NCI-H2196 treated with DMSO at 0.1 percent for 48 hours (cell line): ENCODE data around the gene EPB41L2.
A peak's percentile ranks its signal among the peaks of the same experiment; 100 is the strongest.

ENCODE experiments used
- DNase-seq: peaks from one replicate; lab custom pipeline; 2025; ENCODE audit not compliant: unreplicated experiment; lab: John Stamatoyannopoulos, UW

Gene EPB41L2

DNA sequence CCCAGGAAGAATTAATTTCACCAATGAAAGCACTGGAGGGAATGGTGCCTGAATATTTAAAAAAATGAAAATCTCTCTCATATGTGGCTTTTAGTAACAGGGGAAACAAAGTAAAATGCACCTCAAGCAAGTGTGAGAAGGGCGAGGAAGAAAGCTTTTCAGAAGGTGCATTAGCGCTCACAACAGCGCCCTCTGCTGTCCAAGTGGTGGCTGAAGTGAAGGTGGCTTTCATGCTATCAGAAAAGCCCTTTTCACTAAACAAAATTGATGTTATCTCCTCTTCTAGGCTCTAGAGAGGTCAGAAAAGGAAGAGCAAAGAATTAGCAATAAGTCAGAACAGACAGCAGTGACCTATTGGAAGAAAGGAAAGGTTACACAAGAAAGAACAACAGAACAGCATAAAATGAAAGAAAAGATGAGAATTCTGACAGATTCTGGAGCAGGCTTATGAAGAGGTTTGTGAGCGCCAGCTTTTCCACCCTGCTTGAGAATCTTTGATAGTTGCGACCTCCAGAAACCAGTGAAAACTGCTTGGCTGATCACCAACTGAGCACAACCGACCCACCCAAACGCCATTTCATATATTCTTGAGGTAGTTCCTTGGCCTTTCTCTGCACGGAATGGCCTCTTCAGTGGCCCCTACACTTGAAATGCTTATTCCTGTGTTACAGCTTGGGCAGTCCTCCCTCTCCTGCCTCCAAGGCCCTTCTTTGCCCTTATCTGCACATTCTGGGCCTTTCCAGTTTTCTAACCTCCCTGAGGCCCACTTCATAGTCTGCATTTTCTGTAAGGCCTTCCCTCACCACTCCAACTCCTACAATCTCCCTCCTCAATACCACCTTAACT lies 190.6 kb downstream of the EPB41L2 start:
- peak; percentile 1 for DNase-seq

DNA sequence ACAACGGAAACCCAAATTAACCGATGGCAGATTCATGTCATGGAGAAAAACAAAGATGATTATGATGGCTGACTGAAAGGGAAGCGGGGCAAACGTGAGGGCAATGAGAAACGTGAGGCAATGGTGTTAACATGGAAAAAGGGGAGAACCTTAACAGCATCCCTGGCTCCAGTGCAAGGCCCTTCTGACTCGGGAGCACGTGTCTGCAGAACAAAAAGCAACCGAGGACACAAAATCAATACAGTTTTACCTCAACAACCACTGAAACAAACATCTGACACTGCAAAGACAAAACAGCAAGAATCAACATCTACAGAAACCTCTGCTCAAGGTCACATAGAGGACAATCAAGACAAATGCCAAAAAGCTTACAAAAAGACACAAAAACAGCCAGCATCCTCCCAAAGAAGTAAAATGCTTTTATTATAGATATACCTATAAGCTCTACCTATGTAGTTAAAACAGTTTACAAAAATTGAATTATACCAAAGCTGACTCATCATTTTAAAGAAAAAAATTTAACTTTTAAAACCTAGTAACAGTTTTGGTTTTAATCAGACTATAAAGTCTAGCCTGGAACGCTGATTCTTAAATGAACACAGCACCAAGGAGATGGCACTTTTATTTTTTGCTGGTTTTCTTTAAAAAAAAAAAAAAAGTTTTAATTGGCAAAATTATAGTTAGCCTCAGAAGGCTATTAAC lies 192.7 kb downstream of the EPB41L2 start:
- DNase-seq = no peak

DNA sequence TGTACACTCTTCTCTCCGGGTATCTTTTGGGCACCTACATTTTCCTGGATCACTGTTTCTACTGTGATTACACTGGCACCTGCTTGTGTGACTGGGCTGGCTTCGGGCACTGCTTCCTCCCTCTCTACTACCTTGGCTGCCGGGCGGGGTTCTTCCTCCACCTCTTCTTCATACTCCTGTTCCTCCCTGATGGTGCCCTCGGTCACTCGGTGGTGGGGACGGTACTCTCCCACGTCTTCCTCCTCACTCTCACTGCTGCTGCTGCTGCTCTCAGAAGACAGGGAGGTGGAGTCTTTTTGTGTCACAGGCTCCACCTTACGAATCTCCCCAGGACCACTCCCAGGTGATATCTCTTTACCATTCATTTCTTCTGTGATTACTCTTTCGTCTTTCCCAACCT lies 193.4 kb downstream of the EPB41L2 start:
- DNase-seq = no peak

DNA sequence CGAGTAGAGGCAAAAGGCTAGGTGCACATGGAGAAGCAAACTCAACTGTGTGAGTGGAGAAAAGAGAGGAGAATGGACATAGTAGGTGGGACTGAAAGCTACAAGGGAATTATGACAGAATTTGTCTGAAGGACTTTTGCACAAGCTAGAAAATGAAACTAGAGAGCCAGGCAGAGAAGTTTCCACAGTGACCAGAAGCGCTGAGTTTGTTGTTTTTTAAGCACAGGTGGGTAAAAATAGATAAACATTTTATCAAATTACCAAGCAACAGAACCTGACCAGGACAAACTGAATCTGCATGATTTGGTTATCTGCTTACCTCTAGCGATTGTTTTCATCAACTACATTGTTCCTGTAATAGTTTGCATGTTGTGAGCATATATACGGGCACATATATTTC lies 197.3 kb downstream of the EPB41L2 start:
- DNase-seq = no peak

DNA sequence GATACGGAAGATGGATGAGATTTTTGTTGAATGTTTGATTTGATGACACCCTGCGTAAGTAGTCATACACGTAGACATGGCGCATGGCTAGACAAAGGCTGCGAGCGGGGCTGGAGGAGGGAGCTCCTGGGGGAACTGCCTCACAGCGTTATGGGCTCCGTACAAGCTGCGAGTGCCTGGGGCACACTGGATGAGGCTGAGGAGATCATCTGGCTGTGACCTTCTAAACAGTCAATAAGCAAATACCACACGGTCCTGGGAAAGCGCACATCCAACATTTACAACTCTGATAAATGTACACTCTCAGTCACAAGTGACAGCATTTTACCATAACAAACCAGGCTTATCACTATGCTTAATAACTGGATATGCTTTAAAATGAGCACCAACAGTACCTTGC lies 198.7 kb downstream of the EPB41L2 start:
- no peak for DNase-seq

GRCh38 chr6:130863415-130864230 lies 199.4 kb downstream of the EPB41L2 start:
- no peak for DNase-seq

GRCh38 chr6:130862370-130862769 lies 200.7 kb downstream of the EPB41L2 start:
- no peak for DNase-seq

DNA sequence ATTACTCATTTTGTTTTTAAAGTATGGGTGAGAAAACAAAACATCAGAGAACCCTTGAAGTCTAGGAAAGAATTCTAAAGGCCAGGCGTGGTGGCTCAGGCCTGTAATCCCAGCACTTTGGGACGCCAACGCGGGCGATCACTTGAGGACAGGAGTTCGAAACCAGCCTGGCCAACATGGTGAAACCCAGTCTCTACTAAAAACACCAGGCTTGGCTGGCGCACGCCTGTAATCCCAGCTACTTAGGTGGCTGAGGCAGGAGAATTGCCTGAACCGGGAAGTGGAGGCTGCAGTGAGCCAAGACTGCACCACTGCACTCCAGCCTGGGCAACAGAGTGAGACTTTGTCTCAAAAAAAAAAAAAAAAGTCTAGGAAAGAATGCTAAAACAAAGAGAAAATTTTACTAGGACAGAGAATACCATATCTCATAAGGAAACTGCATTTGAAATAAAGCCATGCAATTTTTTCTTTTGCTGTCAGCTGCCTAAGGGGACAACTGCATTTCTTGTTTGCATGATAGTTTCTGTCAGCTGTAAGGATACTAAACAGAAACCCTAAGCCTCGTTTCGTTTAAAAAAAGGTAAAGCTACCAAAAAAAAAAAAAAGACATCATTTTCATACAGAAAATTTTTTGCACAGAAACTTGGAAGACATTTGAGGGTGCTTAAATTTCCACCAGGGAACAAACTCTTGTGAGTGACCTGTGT lies 203.7 kb downstream of the EPB41L2 start:
- no peak for DNase-seq

DNA sequence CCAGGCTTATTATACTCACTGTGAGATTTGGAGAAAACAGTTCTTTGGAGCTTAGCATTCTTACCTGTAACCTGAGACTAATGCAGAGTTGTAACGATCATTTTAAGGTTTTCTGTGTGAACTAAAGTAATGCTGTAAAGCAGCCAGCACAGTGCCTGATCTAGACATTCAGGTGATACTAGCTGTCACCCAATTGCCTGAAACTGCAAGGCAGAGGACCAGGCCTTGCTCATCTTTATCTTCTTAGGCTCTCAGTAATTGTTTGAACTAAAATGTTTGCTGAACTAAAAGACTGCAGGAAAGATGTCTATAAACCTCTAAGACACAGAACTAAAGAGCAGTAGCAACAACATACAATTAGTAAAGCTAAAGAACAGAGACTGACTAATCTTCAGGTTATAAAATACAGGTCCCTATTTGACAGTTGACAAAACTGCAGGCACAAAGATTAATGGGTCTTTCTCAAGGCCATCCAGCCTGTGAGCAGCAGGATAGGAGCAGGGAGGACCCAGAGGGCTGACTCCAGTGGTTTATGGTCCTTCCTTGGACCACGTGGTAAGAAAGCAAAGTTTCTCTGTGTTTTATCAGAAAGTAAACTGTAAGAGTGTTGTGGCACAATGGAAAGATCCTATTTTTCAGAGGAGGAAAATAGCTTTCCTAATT lies 204.4 kb downstream of the EPB41L2 start:
- DNase-seq = no peak

GRCh38 chr6:130858054-130858453 lies 205.0 kb downstream of the EPB41L2 start:
- DNase-seq = no peak

DNA sequence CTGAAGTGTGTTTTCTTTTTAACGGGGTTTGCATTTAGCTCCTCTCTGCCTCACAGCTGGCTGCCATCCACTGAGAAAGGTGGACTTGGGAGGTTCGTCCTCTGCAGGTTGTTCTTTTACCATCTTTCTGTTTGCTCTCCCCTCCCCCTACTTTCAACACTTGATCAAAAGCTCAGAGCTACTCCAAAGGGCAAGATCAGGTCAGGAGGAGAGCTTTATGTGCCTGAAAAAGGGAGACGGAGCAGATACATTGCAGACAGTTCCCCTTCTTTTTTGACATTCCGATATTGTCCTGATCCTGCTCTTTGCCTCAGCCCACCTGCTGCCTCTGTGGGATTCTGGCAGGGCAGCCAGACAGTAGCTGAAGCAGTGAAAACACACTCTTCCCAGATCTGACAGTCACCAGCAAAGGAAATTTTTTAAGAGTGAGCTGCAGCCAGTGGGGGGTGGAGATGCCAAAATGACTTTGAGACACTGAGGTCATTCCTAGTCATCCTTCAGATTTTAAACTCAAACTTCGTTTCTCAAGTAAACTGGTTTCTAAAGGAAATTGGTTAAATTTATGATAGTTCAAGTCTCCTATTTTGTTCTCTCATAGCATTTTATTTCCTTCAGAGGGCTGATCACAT lies 209.4 kb downstream of the EPB41L2 start:
- no peak for DNase-seq

DNA sequence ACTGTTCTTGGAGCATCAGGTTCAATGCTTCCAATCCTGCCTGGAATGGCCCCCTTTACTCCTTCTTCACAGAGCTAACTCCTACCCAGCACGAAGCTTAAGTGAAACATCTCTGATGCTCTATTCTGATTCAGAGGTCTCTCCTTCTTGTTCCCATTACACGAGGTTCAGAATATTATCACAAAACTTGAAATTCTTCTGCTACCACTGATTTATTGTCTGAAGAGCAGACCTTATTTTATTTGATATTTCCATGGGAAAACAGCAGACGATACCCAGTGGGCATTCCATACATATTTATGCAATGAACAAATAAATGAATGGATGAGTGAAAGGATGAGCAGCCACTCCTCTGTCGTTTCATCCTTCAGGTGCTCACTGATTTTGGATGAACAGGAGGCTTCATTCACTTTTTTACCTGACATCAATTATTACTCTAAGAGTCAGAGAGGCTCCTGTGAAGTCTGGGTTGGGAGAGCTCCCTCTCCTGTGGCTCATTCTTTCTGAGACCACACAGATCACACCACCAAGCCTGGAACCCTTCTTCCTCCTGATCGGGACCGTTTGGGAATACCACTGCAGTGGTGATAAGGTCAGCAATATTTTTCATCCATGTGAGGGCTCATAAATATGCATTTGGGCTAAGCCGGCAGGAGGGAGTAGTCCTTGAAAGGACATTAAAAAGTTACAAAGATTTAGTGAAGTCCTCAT lies 210.0 kb downstream of the EPB41L2 start:
- DNase-seq = no peak

DNA sequence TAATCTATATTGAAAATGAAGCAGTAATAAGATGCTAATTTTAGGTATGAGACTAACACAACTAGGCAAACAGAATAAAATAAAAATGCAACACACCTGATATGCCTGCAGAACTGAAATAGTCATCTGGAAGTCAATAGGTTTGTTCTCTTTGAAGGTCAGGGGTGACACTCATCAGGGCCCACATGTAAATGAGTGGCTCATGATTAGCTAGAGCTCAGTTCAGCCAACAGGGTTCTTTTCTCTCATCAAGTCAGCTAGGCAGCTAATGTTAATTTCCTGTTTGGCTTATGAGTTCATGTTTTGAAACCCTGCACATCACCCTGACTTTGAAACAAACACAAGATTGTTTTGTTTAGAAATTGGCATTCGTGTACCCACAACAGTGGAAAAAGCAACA lies 212.0 kb downstream of the EPB41L2 start:
- DNase-seq = no peak

DNA sequence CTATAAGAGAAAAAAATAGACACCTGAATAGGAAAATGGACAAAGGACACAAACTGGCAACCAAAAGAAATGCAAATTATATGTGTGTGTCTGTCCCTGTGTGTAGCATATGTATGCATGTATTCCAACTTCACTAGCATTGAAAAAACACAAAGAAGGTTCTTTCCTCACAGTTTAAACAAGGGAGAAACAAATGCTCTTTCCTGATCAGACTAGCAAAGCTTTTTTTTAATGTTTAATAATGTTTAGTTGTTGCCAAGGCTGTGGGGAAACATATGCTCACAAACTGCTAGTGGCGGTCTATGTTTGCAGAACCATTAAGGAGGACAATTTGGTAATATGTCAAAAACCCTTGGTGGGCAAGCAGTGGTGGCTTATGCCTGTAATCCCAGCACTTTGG lies 213.5 kb downstream of the EPB41L2 start:
- no peak for DNase-seq

DNA sequence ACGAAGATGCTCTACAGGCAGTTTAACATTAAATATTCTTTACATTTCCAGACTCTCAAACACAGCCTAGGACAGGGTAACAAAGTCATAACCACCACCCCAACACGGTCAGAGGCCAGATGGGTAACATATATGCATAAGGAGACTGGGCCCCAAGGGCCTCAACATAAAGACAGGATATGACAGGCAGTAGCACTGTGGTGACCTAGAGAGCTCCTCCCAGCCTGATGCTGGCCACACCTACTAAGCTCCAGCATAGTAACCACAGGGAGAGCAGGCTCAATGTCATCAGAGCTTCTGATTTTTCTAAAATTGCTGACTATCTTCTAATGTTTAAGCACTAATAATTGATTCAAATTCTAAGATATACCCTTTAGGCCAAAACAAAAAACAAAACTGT lies 214.1 kb downstream of the EPB41L2 start:
- no peak for DNase-seq

- no peak for DNase-seq
These were observed 215.8 kb downstream of the EPB41L2 start for GRCh38 chr6:130847001-130847910.

DNA sequence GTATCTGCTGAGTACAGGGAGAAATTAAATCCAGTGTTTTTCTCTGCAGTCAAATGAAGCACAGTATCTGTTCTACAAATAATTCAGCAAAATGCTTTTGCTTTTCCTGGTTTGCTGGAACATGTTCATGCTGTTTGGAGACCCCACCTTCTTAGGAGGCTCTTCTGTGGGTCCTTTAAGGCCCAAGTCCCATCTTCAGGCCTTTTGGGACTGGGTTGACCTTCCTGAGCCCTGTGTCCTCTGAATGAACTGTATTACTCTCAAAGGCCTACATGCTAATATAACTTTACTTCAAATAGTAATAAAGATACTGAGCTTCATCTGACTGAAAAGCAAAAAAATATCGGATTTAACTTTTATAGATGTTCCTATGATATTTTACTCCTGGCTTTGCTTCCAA lies 216.5 kb downstream of the EPB41L2 start:
- no peak for DNase-seq

DNA sequence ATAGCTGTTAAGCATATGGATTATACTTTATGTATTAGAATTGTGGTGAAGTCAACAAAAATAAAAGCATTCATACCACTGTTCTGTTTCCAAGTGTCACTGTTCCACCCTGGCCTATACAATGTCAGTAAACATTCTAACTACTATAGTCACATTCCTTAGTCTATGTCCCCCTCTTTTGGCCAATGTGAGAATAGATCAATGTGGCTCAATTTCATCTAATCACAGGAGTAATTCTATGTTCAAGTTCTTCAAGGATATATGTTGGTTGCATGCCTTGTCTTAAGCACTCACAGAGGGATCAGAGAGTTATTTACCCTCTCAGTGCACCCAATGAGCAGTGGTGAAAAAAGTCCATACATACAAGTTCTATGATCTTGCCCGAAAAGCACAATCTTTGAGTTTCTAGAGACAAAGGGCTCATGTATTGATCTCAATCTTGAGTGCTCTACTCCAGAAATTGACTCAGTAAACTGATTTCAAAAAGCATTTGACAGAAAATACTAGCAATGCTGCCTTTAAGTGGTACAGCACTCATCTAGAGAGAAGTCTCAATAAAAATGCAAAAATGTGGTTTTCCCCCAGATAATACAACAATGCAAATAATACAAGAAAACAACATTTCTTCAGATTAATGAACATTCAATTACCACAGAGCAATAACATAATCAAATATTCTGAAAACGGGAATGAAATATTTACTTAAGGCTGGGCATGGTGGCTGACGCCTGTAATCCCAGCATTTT lies 219.3 kb downstream of the EPB41L2 start:
- DNase-seq = no peak
